Measurements from ENCODE around the gene PDE9A.

GRCh38 chr21:42707207-42707830, 53.9 kb downstream of the PDE9A start:
- TF ChIP-seq CTCF (conservative IDR thresholded peaks at IDR 0.05; ENCODE audit: low read depth in 2 of 2): no peak
- no peak for TF ChIP-seq JUNB (IDR thresholded peaks at IDR 0.05; ENCODE audit: unreplicated experiment)
- TF ChIP-seq EZH2 (IDR thresholded peaks at IDR 0.05; ENCODE audit: low read depth, unreplicated experiment): no peak
- no peak for TF ChIP-seq REST (IDR thresholded peaks at IDR 0.05; ENCODE audit: unreplicated experiment)
- no peak for TF ChIP-seq POLR2AphosphoS5 (IDR thresholded peaks at IDR 0.05; ENCODE audit: low read depth)
- TF ChIP-seq EZH2phosphoT487 (IDR thresholded peaks at IDR 0.05; ENCODE audit: unreplicated experiment): no peak
- TF ChIP-seq ZNF331 (CRISPR knock-in tag; IDR thresholded peaks at IDR 0.05; ENCODE audit: low read depth): no peak
- no peak for TF ChIP-seq STAT1 (IDR thresholded peaks at IDR 0.05; ENCODE audit: unreplicated experiment)
- no peak for TF ChIP-seq CREB1 (CRISPR knock-in tag; IDR thresholded peaks at IDR 0.05; ENCODE audit: low read depth)
- no peak for TF ChIP-seq ETS1 (IDR thresholded peaks at IDR 0.05)
- TF ChIP-seq NANOG (IDR thresholded peaks at IDR 0.05; ENCODE audit: borderline replicate concordance): 0 out of 2 replicates have a peak, but pooled peaks have one; percentile 4
